GM18517 (cell line): ENCODE data around the gene GOLPH3.
"Not testable (repeated sequence)": the region's sequence is repeated elsewhere in the genome, so short reads cannot be mapped to it uniquely, and the experiment has no call there.

Experiments
- ATAC-seq: cut with Tn5 transposase; IDR thresholded peaks from one replicate; pipeline ENCODE4 v1.9.1; 2021; ENCODE audit warnings: mild to moderate bottlenecking, moderate library complexity; ENCODE audit not compliant: unreplicated experiment

The GOLPH3 gene

GRCh38 chr5:32172186-32172911 lies 1.8 kb downstream of the GOLPH3 start:
- ATAC-seq = not testable (repeated sequence)

- no peak for ATAC-seq
Observed at GRCh38 chr5:32170303-32171151, 3.6 kb downstream of the GOLPH3 start.

GRCh38 chr5:32168460-32169033 lies 5.6 kb downstream of the GOLPH3 start:
- ATAC-seq = no peak

- ATAC-seq = no peak
Observed at GRCh38 chr5:32165597-32165996, 8.5 kb downstream of the GOLPH3 start.

GRCh38 chr5:32163785-32164184 lies 10.3 kb downstream of the GOLPH3 start:
- ATAC-seq = peak; percentile 61

GRCh38 chr5:32163053-32163452 lies 11.1 kb downstream of the GOLPH3 start:
- no peak for ATAC-seq

- ATAC-seq = no peak
Observed at GRCh38 chr5:32160228-32160627, 13.9 kb downstream of the GOLPH3 start.

GRCh38 chr5:32159328-32160072 lies 14.6 kb downstream of the GOLPH3 start:
- ATAC-seq = no peak

GRCh38 chr5:32158679-32158975 lies 15.5 kb downstream of the GOLPH3 start:
- no peak for ATAC-seq

- ATAC-seq = no peak
Observed at GRCh38 chr5:32157078-32157477, 17.0 kb downstream of the GOLPH3 start.

GRCh38 chr5:32156635-32157034 lies 17.5 kb downstream of the GOLPH3 start:
- no peak for ATAC-seq

GRCh38 chr5:32155211-32155610 lies 18.9 kb downstream of the GOLPH3 start:
- no peak for ATAC-seq

GRCh38 chr5:32153723-32154122 lies 20.4 kb downstream of the GOLPH3 start:
- no peak for ATAC-seq

GRCh38 chr5:32151198-32151597 lies 22.9 kb downstream of the GOLPH3 start:
- no peak for ATAC-seq

- ATAC-seq = no peak
Observed at GRCh38 chr5:32150366-32150765, 23.8 kb downstream of the GOLPH3 start.

- no peak for ATAC-seq
Observed at GRCh38 chr5:32147959-32148358, 26.2 kb downstream of the GOLPH3 start.

- ATAC-seq = no peak
Observed at GRCh38 chr5:32147236-32147635, 26.9 kb downstream of the GOLPH3 start.

GRCh38 chr5:32145378-32145777 lies 28.7 kb downstream of the GOLPH3 start:
- ATAC-seq = no peak

GRCh38 chr5:32144378-32145207 lies 29.5 kb downstream of the GOLPH3 start:
- ATAC-seq = no peak

GRCh38 chr5:32143617-32144377 lies 30.3 kb downstream of the GOLPH3 start:
- ATAC-seq = no peak
